Ascending aorta (tissue), 2 donors: ENCODE measurements around the gene TKTL2. TPM values are rescaled to one million over a fixed set of nuclear protein-coding genes. Genes with fewer than 3 reads are reported as not detected.

ENCODE experiments used
- DNase-seq, 2 donors: peaks; one replicate each; pipeline ENCODE4 v3.0.0-alpha.2; 2019; ENCODE audit warnings: low spot score in 2 of 2
- H3K27ac ChIP-seq, 2 donors: fragments of 200-600 bp; sonication (generic); one replicate each; pipeline ENCODE4 v1.5.1; 2016 to 2017; ENCODE audit warnings: mild to moderate bottlenecking in 1 of 2
- H3K27me3 ChIP-seq: fragments of 200-600 bp; sonication (generic); one replicate; pipeline ENCODE4 v1.5.1; 2017
- H3K36me3 ChIP-seq, 2 donors: fragments of 200-600 bp; sonication (generic); one replicate each; pipeline ENCODE4 v1.5.1; 2016
- H3K4me1 ChIP-seq, 2 donors: fragments of 200-600 bp; sonication (generic); one replicate each; pipeline ENCODE4 v1.5.1; 2016 to 2017; ENCODE audit warnings: mild to moderate bottlenecking in 1 of 2
- H3K4me3 ChIP-seq, 2 donors: fragments of 200-600 bp; sonication (generic); one replicate each; pipeline ENCODE4 v1.5.1; 2016 to 2017; ENCODE audit warnings: mild to moderate bottlenecking in 1 of 2
- H3K9me3 ChIP-seq, 2 donors: fragments of 200-600 bp; sonication (generic); one replicate each; pipeline ENCODE4 v1.5.1; 2016
- CTCF ChIP-seq, 3 experiments: fragments of 200-600 bp in 2 of 3; fragments of 450-650 bp in 1 of 3; sonication (generic) in 2 of 3; IDR thresholded peaks; one replicate each; pipeline ENCODE4 v1.5.1; 2016 to 2019; ENCODE audit warnings: antibody characterized with exemption in 3 of 3, mild to moderate bottlenecking in 1 of 3, moderate library complexity in 1 of 3
- intact Hi-C: fragments of 100-400 bp; cut with DNase I; formaldehyde crosslinking; loops from one replicate; pipeline ENCODE4 v1.15.1; 2023
- total RNA-seq: library from RNA; depleted of rRNA; stranded (reverse); fragments of >200 nt; gene quantifications from one replicate; pipeline ENCODE4 v1.1.0, GENCODE V29; 2016

Gene TKTL2
- total RNA-seq, 1 donor from 2014 or later, result not detected

- Histone ChIP-seq H3K9me3 (no peaks in the 10 kb centered on the region), H3K36me3 (no peaks in the 10 kb centered on the region), H3K27ac (no peak overlapping the region), H3K4me3 (no peak overlapping the region), H3K4me1 (peaks cover 0 to 9% of the 10 kb centered on the region in 2 donors), H3K27me3 (no peaks in the 10 kb centered on the region)
- no peak for DNase-seq
- intact Hi-C loops, result no loop called here
- no peak for TF ChIP-seq CTCF (IDR thresholded peaks at IDR 0.05)
These were observed 424 bp downstream of the TKTL2 start for GRCh38 chr4:163473130-163473529.

GRCh38 chr4:163470391-163470790 lies 3.2 kb downstream of the TKTL2 start:
- H3K27me3 ChIP-seq, result no peaks in the 10 kb centered on the region
- no peak for DNase-seq
- intact Hi-C loops, result no loop called here
- no peaks in the 10 kb centered on the region for H3K4me1 ChIP-seq
- TF ChIP-seq CTCF (IDR thresholded peaks at IDR 0.05), result no peak
- no peak overlapping the region for H3K4me3 ChIP-seq
- no peaks in the 10 kb centered on the region for H3K9me3 ChIP-seq
- no peaks in the 10 kb centered on the region for H3K36me3 ChIP-seq
- H3K27ac ChIP-seq, result no peak overlapping the region

- intact Hi-C loops, result no loop called here
- no peak for TF ChIP-seq CTCF (IDR thresholded peaks at IDR 0.05)
- Histone ChIP-seq H3K9me3 (no peaks in the 10 kb centered on the region), H3K4me1 (no peaks in the 10 kb centered on the region), H3K27ac (no peak overlapping the region), H3K4me3 (no peak overlapping the region), H3K36me3 (no peaks in the 10 kb centered on the region), H3K27me3 (no peaks in the 10 kb centered on the region)
- DNase-seq, result no peak
These were observed 6.3 kb downstream of the TKTL2 start for GRCh38 chr4:163467082-163467770.

- Histone ChIP-seq H3K27ac (no peak overlapping the region), H3K9me3 (no peaks in the 10 kb centered on the region), H3K4me1 (no peaks in the 10 kb centered on the region), H3K27me3 (no peaks in the 10 kb centered on the region), H3K36me3 (no peaks in the 10 kb centered on the region), H3K4me3 (no peak overlapping the region)
- DNase-seq, result no peak
- intact Hi-C loops, result no loop called here
- TF ChIP-seq CTCF (IDR thresholded peaks at IDR 0.05), result no peak
These were observed 11.0 kb downstream of the TKTL2 start for GRCh38 chr4:163462556-163462955.

- H3K4me3 ChIP-seq, result no peak overlapping the region
- intact Hi-C loops, result no loop called here
- no peak overlapping the region for H3K27ac ChIP-seq
- H3K27me3 ChIP-seq, result no peaks in the 10 kb centered on the region
- peaks cover 0 to 2% of the 10 kb centered on the region in 2 donors for H3K4me1 ChIP-seq
- TF ChIP-seq CTCF (IDR thresholded peaks at IDR 0.05), result no peak
- DNase-seq, result no peak
- H3K36me3 ChIP-seq, result no peaks in the 10 kb centered on the region
- no peaks in the 10 kb centered on the region for H3K9me3 ChIP-seq
These were observed 24.9 kb downstream of the TKTL2 start for GRCh38 chr4:163448540-163449203.
